Ascending aorta (tissue), 2 donors: ENCODE results near the gene CAPS. TPM values are rescaled to one million over a fixed set of nuclear protein-coding genes. Genes with fewer than 3 reads are reported as not detected.

Experiments
- DNase-seq, 2 donors: peaks; one replicate each; pipeline ENCODE4 v3.0.0-alpha.2; 2019; ENCODE audit warnings: low spot score in 2 of 2
- H3K27ac ChIP-seq, 2 donors: fragments of 200-600 bp; sonication (generic); one replicate each; pipeline ENCODE4 v1.5.1; 2016 to 2017; ENCODE audit warnings: mild to moderate bottlenecking in 1 of 2
- H3K27me3 ChIP-seq: fragments of 200-600 bp; sonication (generic); one replicate; pipeline ENCODE4 v1.5.1; 2017
- H3K36me3 ChIP-seq, 2 donors: fragments of 200-600 bp; sonication (generic); one replicate each; pipeline ENCODE4 v1.5.1; 2016
- H3K4me1 ChIP-seq, 2 donors: fragments of 200-600 bp; sonication (generic); one replicate each; pipeline ENCODE4 v1.5.1; 2016 to 2017; ENCODE audit warnings: mild to moderate bottlenecking in 1 of 2
- H3K4me3 ChIP-seq, 2 donors: fragments of 200-600 bp; sonication (generic); one replicate each; pipeline ENCODE4 v1.5.1; 2016 to 2017; ENCODE audit warnings: mild to moderate bottlenecking in 1 of 2
- H3K9me3 ChIP-seq, 2 donors: fragments of 200-600 bp; sonication (generic); one replicate each; pipeline ENCODE4 v1.5.1; 2016
- intact Hi-C: fragments of 100-400 bp; cut with DNase I; formaldehyde crosslinking; loops from one replicate; pipeline ENCODE4 v1.15.1; 2023
- total RNA-seq: library from RNA; depleted of rRNA; stranded (reverse); fragments of >200 nt; gene quantifications from one replicate; pipeline ENCODE4 v1.1.0, GENCODE V29; 2016
- TF ChIP-seq, protein P1 (sequence below), 3 experiments: fragments of 200-600 bp in 2 of 3; fragments of 450-650 bp in 1 of 3; sonication (generic) in 2 of 3; IDR thresholded peaks; one replicate each; pipeline ENCODE4 v1.5.1; 2016 to 2019; ENCODE audit warnings: antibody characterized with exemption in 3 of 3, mild to moderate bottlenecking in 1 of 3, moderate library complexity in 1 of 3

The CAPS gene
- total RNA-seq, 1 donor from 2014 or later, result 8.1 TPM

- Histone ChIP-seq H3K36me3 (peaks cover 0 to 4% of the 10 kb centered on the region in 2 donors), H3K4me3 (no peak overlapping the region), H3K9me3 (no peaks in the 10 kb centered on the region), H3K27me3 (no peaks in the 10 kb centered on the region), H3K27ac (peak overlapping the region in 1 of 2 donors; percentile 11), H3K4me1 (peaks cover 13 to 39% of the 10 kb centered on the region in 2 donors)
- DNase-seq, result no peak
- TF ChIP-seq, protein P1, sequence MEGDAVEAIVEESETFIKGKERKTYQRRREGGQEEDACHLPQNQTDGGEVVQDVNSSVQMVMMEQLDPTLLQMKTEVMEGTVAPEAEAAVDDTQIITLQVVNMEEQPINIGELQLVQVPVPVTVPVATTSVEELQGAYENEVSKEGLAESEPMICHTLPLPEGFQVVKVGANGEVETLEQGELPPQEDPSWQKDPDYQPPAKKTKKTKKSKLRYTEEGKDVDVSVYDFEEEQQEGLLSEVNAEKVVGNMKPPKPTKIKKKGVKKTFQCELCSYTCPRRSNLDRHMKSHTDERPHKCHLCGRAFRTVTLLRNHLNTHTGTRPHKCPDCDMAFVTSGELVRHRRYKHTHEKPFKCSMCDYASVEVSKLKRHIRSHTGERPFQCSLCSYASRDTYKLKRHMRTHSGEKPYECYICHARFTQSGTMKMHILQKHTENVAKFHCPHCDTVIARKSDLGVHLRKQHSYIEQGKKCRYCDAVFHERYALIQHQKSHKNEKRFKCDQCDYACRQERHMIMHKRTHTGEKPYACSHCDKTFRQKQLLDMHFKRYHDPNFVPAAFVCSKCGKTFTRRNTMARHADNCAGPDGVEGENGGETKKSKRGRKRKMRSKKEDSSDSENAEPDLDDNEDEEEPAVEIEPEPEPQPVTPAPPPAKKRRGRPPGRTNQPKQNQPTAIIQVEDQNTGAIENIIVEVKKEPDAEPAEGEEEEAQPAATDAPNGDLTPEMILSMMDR (IDR thresholded peaks at IDR 0.05), result no peak
- intact Hi-C loops, result no loop called here
Measured at GRCh38 chr19:5948752-5949564, 34.9 kb downstream of the CAPS start.

DNA sequence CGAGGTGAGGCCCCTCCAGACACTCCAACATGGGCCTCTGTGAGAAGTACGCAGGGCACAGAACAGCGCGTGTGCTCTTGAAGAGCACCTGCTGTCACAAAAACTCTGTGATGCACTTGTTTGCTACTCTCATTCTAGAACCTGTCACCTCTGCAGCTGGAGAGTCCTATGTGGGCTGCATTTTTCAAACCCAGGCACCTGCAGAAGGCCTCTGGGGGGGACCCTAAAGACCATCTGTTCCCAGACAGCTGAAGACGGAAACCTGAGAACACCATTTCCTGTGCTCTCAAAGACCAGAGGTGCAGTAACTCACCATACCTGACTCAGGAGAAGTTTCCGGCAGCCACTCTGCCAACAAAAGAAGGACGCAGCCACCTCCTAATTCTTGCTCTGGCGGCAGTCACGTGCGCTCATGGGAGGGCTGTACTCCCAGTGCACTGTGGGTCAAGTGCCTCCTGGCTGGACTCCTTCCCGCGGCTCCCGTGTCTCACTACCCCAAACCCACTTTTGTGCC, 35.8 kb downstream of the CAPS start:
- DNase-seq, result no peak
- H3K9me3 ChIP-seq, result no peaks in the 10 kb centered on the region
- intact Hi-C loops, result no loop called here
- H3K4me3 ChIP-seq, result no peak overlapping the region
- no peaks in the 10 kb centered on the region for H3K27me3 ChIP-seq
- H3K36me3 ChIP-seq, result peaks cover 0 to 4% of the 10 kb centered on the region in 2 donors
- H3K4me1 ChIP-seq, result peaks cover 14 to 47% of the 10 kb centered on the region in 2 donors
- TF ChIP-seq, protein P1 (IDR thresholded peaks at IDR 0.05), result no peak
- H3K27ac ChIP-seq, result no peak overlapping the region

DNA sequence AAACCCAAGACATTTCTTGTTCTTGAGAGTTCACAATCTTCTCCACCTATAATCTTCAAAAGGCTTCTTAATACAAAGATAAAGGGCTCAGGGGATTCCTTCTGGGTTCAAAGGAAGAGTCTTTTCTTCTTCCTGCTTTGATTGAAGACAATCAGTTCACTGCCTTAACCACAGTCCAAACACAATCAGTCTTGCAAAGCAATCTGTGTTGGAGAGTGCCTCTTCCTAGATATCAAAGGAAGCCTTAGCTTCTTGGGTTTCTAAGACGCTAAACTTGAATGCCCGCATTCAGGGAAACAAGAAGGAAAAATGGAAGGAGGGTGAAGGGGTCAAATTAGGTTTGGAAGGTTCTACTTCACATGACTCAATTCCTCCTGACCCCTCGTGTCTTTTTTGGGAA, 36.7 kb downstream of the CAPS start:
- no peak for DNase-seq
- H3K4me1 ChIP-seq, result peaks cover 18 to 54% of the 10 kb centered on the region in 2 donors
- no peaks in the 10 kb centered on the region for H3K9me3 ChIP-seq
- no peak overlapping the region for H3K4me3 ChIP-seq
- H3K27me3 ChIP-seq, result no peaks in the 10 kb centered on the region
- peaks cover 0 to 1% of the 10 kb centered on the region in 2 donors for H3K36me3 ChIP-seq
- intact Hi-C loops, result no loop called here
- peak overlapping the region in 1 of 2 donors; percentile 74 for H3K27ac ChIP-seq
- TF ChIP-seq, protein P1 (IDR thresholded peaks at IDR 0.05), result no peak

DNA sequence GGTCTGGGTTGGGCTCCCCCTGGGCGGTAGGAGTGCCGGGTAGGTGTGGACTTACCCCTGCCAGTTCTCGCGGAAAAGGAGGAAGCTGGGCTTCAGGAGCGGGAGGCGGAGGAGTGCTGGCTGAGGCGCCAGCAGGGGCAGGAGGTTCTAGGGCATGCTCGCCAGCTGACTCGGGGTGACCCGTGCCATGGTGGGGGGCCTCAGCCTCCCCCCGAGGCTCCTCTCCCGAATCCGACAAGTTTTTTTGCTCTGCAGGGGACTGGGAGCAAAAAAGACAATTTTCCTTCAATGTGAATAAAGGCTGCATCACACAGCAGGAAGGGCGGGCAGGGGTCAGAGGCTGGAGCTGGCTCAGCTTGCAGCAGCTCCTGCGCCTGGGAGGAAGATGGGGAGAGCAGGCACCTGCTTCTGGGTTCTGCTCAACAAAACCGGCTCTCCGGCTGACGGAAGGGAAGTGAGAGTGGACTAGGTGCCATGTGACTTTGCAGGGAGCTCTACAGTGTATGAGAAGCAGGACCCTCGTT, 37.3 kb downstream of the CAPS start:
- no peaks in the 10 kb centered on the region for H3K36me3 ChIP-seq
- peak overlapping the region; percentile 42 to 74 for H3K27ac ChIP-seq
- peaks cover 18 to 54% of the 10 kb centered on the region in 2 donors for H3K4me1 ChIP-seq
- no peaks in the 10 kb centered on the region for H3K27me3 ChIP-seq
- no peak overlapping the region for H3K4me3 ChIP-seq
- intact Hi-C loops, result no loop called here
- no peaks in the 10 kb centered on the region for H3K9me3 ChIP-seq
- no peak for DNase-seq
- TF ChIP-seq, protein P1 (IDR thresholded peaks at IDR 0.05), result no peak

GRCh38 chr19:5952193-5953029, 38.4 kb downstream of the CAPS start:
- no peak overlapping the region for H3K4me3 ChIP-seq
- no peak for DNase-seq
- H3K4me1 ChIP-seq, result peaks cover 18 to 57% of the 10 kb centered on the region in 2 donors
- TF ChIP-seq, protein P1 (IDR thresholded peaks at IDR 0.05), result no peak
- no peaks in the 10 kb centered on the region for H3K27me3 ChIP-seq
- intact Hi-C loops, result no loop called here
- peak overlapping the region; percentile 74 to 77 for H3K27ac ChIP-seq
- no peaks in the 10 kb centered on the region for H3K36me3 ChIP-seq
- H3K9me3 ChIP-seq, result no peaks in the 10 kb centered on the region
